Erythroblast (primary cell): Measurements from ENCODE around the gene PIP4K2A.
A peak's percentile ranks its signal among the peaks of the same experiment; 100 is the strongest.

Source experiments
- DNase-seq, 2 experiments: peaks; one replicate each; lab custom pipeline; 2025; lab: John Stamatoyannopoulos, UW
- GATA1 ChIP-seq: IDR thresholded peaks from 2 replicates; pipeline ENCODE4 v1.6.1; 2011; ENCODE audit warnings: low read depth, mild to moderate bottlenecking, control low read depth, low read length, moderate library complexity
- POLR2A ChIP-seq: IDR thresholded peaks from 2 replicates; pipeline ENCODE4 v1.6.1; 2011; ENCODE audit warnings: mild to moderate bottlenecking, low read length

The PIP4K2A gene

GRCh38 chr10:22554461-22555182, 159.8 kb downstream of the PIP4K2A start:
- no peak for DNase-seq
- no peak for TF ChIP-seq POLR2A
- no peak for TF ChIP-seq GATA1

GRCh38 chr10:22553452-22553995, 160.9 kb downstream of the PIP4K2A start:
- no peak for TF ChIP-seq GATA1
- TF ChIP-seq POLR2A, result no peak
- DNase-seq, result no peak

GRCh38 chr10:22552888-22553378, 161.4 kb downstream of the PIP4K2A start:
- DNase-seq, result no peak
- TF ChIP-seq GATA1 (no peak), POLR2A (no peak)

GRCh38 chr10:22551681-22552365, 162.6 kb downstream of the PIP4K2A start:
- TF ChIP-seq POLR2A, result no peak
- no peak for DNase-seq

- peak; percentile 76 to 82 for DNase-seq
- TF ChIP-seq GATA1 (no peak), POLR2A (no peak)
Measured at GRCh38 chr10:22550732-22551131, 163.6 kb downstream of the PIP4K2A start.

DNA sequence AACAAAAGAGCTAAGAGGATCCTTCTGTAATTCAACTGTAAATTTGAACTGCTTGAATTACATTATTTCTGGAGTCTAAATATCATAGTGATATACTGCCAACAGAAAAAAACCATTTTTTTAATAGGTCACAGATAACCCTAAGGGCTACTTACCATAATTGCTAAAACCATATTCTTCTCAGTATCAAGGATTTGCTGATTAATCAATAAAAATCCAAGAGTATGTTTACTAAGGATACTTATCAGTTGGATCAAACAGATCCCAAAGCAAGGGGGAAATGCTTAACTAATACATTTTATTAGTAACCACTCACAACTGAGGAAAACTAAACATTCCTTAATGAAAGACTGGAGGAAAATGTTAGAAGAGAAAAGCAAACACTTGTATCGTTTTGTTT, 166.0 kb downstream of the PIP4K2A start:
- no peak for DNase-seq

DNA sequence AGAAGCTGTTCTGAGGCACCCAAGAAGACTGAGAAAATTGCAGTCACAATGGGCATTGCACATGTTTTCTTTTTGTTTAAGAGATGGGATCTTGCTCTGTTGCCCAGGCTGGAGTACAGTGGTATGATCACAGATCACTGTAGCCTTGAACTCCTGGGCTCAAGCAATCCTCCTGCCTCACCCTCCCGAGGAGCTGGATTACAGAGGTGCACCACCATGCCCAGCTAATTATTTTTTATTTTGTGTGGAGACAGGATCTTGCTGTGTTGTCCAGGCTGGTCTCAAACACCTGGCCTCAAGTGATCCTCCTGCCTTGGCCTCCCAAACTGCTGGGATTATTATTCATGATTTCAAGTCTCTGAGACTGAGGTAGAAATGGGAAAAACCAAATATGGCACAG, 168.7 kb downstream of the PIP4K2A start:
- TF ChIP-seq POLR2A, result no peak
- TF ChIP-seq GATA1, result no peak
- DNase-seq, result no peak

More for the DNA sequence above, 166.0 kb downstream of the PIP4K2A start:
- no peak for TF ChIP-seq GATA1
- no peak for TF ChIP-seq POLR2A

DNA sequence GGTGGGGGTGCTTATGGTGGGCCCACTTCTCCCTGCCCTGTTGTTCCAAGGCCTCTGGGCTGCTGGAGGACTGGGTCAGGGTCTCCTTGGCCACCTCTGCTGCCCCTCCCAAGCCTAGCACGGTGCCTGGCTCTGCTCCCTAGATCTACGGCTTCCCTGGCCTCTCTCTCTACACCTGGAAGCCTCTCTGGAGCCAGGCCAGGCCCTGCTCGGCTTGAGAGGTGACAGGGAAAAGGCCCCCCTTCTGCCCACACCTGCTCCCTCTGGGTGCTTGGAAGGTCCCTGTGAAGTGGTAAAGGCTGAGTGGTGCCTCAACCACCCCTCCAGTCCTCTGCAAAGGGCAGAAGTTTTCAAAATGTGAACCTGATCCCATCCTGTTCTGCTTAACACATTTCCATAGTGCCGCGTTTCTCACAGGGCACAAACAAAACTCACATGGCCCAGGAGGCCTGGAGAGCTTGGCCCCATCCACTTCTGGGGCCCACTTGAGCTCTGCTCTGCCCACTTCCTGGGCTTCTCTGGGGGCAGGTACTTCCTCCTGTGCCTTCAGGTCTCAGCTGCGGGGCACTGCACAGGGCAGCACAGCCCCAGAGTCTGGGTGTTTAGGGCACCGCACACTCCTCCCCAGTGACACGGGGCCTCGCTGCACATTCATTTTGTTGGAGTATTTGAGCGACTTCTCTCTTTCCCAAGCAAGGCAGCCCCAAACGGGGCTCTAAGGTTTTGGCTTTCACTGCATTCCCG, 169.9 kb downstream of the PIP4K2A start:
- TF ChIP-seq GATA1 (no peak), POLR2A (no peak)
- no peak for DNase-seq

DNA sequence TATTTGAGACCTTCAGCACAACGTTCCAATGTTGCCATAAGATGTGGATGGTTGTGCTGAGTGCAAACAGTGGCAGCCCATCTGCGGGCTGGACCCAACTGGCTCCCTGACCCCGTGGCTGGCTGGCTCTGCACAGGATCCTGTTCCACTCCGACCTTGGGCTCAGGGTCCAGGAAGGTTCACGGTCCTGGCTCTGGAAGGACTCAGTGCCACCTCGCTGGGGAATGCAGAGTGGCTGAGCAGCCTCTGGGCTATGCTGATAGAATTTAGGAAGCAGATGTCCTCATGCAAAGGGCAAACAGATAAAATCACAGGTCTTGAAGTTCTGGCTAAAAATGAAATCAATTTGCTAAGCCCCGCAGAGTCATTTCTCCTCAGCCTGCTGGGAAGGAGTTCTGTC, 171.6 kb downstream of the PIP4K2A start:
- no peak for DNase-seq
- TF ChIP-seq GATA1, result no peak
- TF ChIP-seq POLR2A, result no peak

DNA sequence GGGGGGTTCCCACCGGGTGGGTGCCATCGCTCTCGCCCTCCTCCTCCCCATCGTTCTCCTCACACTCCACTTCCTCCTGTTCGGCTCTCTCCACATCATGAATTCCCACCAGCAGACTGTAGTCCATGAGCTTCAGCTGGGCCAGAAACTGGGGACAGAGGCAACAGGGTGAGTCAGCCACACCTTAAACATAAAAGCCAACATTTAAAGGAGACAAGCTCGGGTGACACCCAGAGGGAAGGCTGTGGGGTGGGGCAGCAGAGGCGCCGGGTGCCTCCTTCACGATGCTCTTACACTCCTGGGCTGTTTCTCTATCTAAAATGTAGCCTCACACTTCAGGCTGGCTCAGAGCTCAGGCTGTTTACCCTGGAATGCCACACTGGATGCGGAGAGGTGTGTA, 172.5 kb downstream of the PIP4K2A start:
- no peak for DNase-seq
- TF ChIP-seq POLR2A (no peak), GATA1 (no peak)

GRCh38 chr10:22539579-22540298, 174.6 kb downstream of the PIP4K2A start:
- no peak for TF ChIP-seq POLR2A
- no peak for TF ChIP-seq GATA1
- DNase-seq, result no peak

DNA sequence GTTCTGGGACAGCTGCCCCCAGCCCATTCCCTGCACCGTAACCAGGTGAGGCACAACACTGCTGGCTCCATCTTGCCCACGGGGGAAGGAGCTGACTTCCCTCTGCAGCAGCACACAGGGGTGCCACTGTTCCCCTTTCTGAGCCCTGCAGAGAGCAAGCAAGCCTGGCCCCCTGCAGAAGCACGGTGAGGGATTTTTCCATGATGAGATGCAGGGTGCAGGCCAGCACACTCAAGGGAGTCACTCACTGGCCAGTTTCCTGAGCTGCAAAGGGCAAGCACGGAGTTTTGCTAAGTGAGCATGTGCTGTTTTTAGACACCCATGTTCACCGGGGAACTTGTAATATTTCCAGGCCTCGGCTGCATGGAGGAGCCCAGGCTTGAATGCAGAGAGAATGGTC, 176.6 kb downstream of the PIP4K2A start:
- DNase-seq, result no peak
- no peak for TF ChIP-seq POLR2A
- no peak for TF ChIP-seq GATA1

- TF ChIP-seq POLR2A, result no peak
- TF ChIP-seq GATA1, result no peak
- no peak for DNase-seq
Measured at GRCh38 chr10:22536620-22537019, 177.8 kb downstream of the PIP4K2A start.
